Measurements from ENCODE around the gene PRSS16. TPM values are rescaled to one million over a fixed set of nuclear protein-coding genes. Genes with fewer than 3 reads are reported as not detected.

Gene PRSS16
- total and polyA plus RNA-seq, 9 of the 15 experiments (the other 6 are each of a cell fraction or from before 2014, with no cell fraction given): 4.5 to 21.3 (median 12.1) TPM

- WGBS (ENCODE audit: insufficient coverage, low coverage, missing lambda C conversion rate): 89% methylated on average over 2 of the region's 2 CpGs
- no TSS peak for BruUV-seq (replicated peaks)
- POLR2A ChIA-PET: no interaction called here
- TF ChIP-seq REST (IDR thresholded peaks at IDR 0.05; ENCODE audit: borderline replicate concordance) (no peak), REST (CRISPR knock-in tag; IDR thresholded peaks at IDR 0.05; ENCODE audit: low read depth) (no peak), ARID3B (CRISPR knock-in tag; IDR thresholded peaks at IDR 0.05; ENCODE audit: borderline replicate concordance) (no peak), ZBTB26 (CRISPR knock-in tag; IDR thresholded peaks at IDR 0.05) (no peak), AFF4 (CRISPR knock-in tag; IDR thresholded peaks at IDR 0.05) (no peak), ZNF175 (CRISPR knock-in tag; IDR thresholded peaks at IDR 0.05; ENCODE audit: low read depth) (no peak), TSC22D4 (tag; IDR thresholded peaks at IDR 0.05) (no peak), TAL1 (IDR thresholded peaks at IDR 0.05) (no peak)
Observed at GRCh38 chr6:27208042-27208441, 39.5 kb upstream of the PRSS16 start.

More at GRCh38 chr6:27208042-27208441, 39.5 kb upstream of the PRSS16 start:
- Histone ChIP-seq H3K79me2 (ENCODE audit: control insufficient read depth, insufficient read depth, low read length) (no peaks in the 10 kb centered on the region), H3K27ac (ENCODE audit: extremely low read depth, low read depth, low read length) (no peak overlapping the region), H3K36me3 (ENCODE audit: control insufficient read depth, insufficient read depth, low read length) (no peaks in the 10 kb centered on the region), H3K4me1 (replicated peaks in 1 of 2; ENCODE audit: control insufficient read depth in 2 of 2, insufficient read depth in 2 of 2, low read length in 2 of 2) (peaks cover 8 to 11% of the 10 kb centered on the region in 2 experiments; a peak in 3 of 5 replicates), H3K4me2 (ENCODE audit: insufficient read depth, low read length) (no peak overlapping the region), H3K9ac (ENCODE audit: insufficient read depth in 1 of 2, low read depth in 2 of 2, low read length in 2 of 2) (no peak overlapping the region), H3K27me3 (ENCODE audit: control insufficient read depth in 2 of 2, insufficient read depth in 2 of 2, low read length in 2 of 2) (no peaks in the 10 kb centered on the region), H4K20me1 (replicated peaks; ENCODE audit: control insufficient read depth, insufficient read depth, low read length) (no peaks in the 10 kb centered on the region), H3K9me3 (replicated peaks; ENCODE audit: control insufficient read depth, insufficient read depth, low read depth, low read length) (no peaks in the 10 kb centered on the region), H3K9me1 (ENCODE audit: control insufficient read depth, insufficient read depth, low read length) (no peaks in the 10 kb centered on the region), H2AFZ (ENCODE audit: low read depth, low read length) (no peak overlapping the region), H3K4me3 (no peak overlapping the region)
- ATAC-seq: no peak
- in situ Hi-C loops (cut with MboI): no loop called here
- no peak for FAIRE-seq
- DNase-seq (ENCODE audit: extremely low read depth in 1 of 4, low spot score in 3 of 4): no peak
- CTCF ChIA-PET (ENCODE audit: low intra/inter-chr PET ratio): no interaction called here
- intact Hi-C loops (cut with micrococcal nuclease): no loop called here

Data from K562 (cell line).